Stimulated activated CD4-positive, alpha-beta T cell treated with anti-CD3 and anti-CD28 coated beads, Interleukin-4, amount 100 ng/mL, for 24 hours (primary cell): ENCODE data around the gene HILPDA.
A peak's percentile ranks its signal among the peaks of the same experiment; 100 is the strongest.
"Not testable (repeated sequence)": the region's sequence is repeated elsewhere in the genome, so short reads cannot be mapped to it uniquely, and the experiment has no call there.

Experiments used
- DNase-seq: peaks from one replicate; pipeline ENCODE4 v3.0.0-alpha.2; 2020

HILPDA gene

GRCh38 chr7:128466871-128467270 is 11.2 kb downstream of the HILPDA start:
- not testable (repeated sequence) for DNase-seq

- DNase-seq, result peak; percentile 93
Observed at GRCh38 chr7:128476402-128477335, 21.0 kb downstream of the HILPDA start, which contains the start of gene METTL2B. TSS of gene METTL2B (plus strand) at chr7:128476748. CDS start at chr7:128476766, 18 bp downstream.

- not testable (repeated sequence) for DNase-seq
Observed at GRCh38 chr7:128477336-128477690, 21.6 kb downstream of the HILPDA start.

GRCh38 chr7:128479082-128479481 is 23.4 kb downstream of the HILPDA start:
- DNase-seq, result not testable (repeated sequence)

DNA sequence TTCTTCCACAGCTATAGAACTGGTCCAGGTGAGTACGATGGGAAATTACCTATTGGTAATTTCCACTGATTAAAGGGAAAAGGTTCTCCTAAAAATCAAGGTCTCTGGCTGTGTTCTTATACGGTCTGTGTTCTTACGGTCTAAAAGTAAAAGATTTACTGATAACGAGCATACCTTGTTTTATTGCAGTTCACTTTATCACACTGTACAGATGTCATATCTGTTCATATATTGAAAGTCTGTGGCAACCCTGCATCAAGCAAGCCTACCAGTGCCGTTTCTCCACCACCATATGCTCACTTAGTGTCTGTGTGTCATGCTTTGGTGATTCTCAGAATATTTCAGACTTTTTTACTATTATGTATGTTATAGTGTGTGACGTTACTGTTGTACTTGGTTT is 32.5 kb downstream of the HILPDA start:
- not testable (repeated sequence) for DNase-seq

DNA sequence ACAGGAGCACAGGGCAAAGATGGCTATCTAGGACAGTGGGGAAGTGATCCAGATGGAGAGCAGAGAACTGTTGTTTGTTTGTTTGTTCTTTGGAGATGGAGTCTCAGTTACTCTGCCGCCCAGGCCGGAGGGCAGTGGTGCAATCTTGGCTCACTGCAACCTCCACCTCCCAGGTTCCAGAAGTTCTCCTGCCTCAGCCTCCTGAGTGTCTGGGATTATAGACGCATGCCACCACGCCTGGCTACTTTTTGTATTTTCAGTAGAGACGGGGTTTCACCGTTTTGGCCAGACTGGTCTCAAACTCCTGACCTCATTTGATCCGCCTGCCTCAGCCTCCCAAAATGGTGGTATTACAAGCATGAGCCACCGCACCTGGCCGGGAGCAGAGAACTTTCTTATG is 41.7 kb downstream of the HILPDA start:
- DNase-seq, result no peak

GRCh38 chr7:128505416-128505815 is 49.7 kb downstream of the HILPDA start:
- DNase-seq, result not testable (repeated sequence)

DNA sequence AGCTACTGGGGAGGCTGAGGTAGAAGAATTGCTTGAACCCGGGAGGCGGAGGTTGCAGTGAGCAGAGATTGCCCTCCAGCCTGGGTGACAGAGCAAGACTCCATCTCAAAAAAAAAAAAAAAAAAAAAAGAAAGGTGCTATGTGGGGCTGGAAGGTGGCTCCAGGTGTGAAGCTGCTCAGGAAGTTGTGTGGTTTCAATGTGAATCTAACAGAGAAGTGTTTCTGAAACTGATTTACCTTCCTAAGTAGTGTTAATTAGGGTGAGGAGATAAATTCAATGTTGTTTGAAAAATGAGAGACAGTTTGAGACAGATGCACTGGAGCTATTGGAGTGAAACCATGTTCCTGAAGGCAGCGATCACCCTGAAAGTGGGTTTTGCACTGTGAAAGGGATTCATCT is 51.1 kb downstream of the HILPDA start:
- not testable (repeated sequence) for DNase-seq

GRCh38 chr7:128507321-128507993 is 51.8 kb downstream of the HILPDA start:
- not testable (repeated sequence) for DNase-seq
